Left hindlimb (tissue), 1 donor: ENCODE data around the gene KCND2.
"Not testable (repeated sequence)": the region's sequence is repeated elsewhere in the genome, so short reads cannot be mapped to it uniquely, and the experiment has no call there.

Experiments
- DNase-seq: peaks from one replicate; pipeline ENCODE4 v3.0.0-alpha.2; 2018

The KCND2 gene

DNA sequence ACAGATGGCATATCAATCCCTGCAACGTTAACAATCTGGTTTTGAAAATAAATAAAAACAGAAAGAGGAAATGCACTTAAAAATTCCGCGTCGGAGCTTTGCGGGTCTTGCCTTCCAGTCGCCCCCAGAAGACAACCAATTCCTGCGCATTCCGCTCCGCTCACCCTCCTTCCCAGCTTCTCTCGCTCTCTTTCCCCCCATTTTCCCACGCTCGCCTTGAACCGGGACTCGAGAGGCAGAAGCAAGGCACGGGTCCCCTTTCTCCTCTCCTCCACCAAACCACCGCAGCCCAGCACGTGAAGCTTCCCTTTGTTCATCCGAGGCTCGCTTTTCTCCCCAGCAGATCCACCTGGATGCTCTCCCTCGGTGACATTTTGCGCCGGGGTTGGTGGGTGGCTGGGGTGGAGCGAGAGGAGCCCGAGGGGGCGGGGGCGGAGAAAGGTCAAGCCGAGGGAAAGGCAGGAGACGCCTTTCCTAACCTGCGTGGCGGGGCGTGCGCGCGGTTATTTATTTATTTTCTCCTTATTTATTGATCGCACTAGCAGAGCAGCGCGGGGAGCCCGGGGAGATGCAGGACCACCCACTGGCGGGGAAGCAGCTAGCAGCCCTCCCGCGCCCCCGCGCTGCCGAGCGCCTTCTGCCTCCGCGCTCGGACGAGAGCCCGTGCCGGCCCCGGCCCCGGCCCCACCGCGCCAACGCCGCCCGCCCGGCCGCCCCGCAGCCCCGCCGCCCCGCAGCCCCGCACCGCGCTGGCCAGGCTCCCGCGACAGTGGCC, at the start of gene KCND2:
KCND2 (plus strand) TSS at position 475 of the 775 bp plus-strand sequence.
- peak; percentile 41 for DNase-seq

DNA sequence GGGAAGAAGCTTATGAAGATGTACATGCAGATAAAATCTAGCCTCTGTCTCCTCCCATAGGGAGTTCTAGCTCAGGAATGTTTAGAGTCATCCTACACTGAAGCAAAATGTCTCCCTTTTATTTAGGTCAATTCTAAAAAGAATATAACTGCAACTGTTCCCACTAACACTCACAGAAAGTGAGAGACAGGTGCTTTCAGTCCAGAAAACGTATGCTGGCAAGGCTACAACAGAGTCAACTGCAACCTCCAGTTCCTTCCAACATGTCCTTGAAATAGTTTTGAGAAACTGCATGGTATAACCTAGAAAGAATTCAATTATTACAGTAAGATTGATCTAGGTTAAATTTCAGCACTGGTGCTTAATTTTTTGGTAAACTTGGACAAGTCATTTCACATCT, 46.8 kb upstream of the KCND2 start:
- no peak for DNase-seq

DNA sequence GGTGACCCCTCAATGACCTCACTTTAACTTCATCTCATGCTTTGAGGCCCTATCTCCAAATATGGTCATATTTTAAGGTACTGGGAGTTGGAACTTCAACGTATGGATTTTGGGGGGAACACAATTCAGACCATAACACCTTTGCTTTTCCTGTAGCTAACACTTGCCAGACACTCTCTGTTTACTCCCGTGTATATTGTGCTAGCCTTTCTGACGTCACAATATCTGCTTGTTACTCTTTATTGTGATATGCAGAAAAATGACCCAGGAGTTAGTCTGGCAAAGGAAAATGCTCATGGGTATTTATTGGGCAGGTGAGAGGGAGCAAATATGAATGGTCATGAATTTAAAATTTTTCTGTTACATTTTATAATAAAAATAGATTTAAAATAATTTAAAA, 45.7 kb upstream of the KCND2 start:
- no peak for DNase-seq

DNA sequence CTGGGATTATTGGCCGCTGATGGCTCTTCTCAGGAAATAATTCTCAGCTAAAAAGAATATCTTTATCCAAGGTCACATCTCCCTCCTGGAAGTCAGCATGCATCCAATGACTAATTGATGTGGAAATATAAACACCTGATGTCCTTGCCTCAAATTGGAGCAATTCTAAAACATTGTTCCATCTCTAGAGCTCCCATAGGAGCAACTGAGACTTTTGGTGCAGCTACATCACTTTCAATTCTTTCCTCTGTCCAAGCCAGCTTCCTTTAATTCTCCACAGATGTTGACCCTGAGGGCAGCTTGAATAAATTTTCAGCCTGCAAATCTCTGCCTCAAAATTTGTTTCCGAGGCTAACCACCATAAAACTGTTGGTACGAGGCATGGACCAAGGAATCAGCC, 43.9 kb upstream of the KCND2 start:
- DNase-seq: no peak

DNA sequence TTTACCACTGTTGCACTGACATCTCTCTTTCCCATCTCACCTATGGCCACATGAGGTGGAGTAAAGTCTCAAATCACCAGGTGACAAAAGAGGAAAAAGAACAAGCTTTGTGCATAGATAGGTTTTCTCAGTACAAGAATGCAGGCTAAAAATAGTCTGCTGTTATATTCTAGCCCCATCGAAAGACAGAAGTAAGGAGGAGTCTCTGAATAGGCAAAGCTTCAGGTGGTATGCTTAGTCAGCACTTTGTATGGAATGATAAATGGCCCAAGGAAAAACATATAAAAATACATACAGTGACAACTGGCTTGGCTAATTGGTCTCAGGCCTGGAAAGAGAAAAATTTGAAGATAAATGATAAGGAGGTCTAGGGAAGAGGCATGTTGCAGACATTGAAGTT, 39.6 kb upstream of the KCND2 start:
- no peak for DNase-seq

DNA sequence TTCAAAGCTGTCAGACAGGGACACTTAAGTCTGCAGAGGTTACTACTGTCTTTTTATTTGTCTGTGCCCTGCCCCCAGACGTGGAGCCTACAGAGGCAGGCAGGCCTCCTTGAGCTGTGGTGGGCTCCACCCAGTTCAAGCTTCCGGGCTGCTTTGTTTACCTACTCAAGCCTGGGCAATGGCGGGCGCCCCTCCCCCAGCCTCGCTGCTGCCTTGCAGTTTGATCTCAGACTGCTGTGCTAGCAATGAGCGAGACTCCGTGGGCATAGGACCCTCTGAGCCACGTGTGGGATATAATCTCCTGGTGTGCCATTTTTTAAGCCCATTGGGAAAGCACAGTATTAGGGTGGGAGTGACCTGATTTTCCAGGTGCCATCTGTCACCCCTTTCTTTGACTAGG, 32.6 kb upstream of the KCND2 start:
- not testable (repeated sequence) for DNase-seq

DNA sequence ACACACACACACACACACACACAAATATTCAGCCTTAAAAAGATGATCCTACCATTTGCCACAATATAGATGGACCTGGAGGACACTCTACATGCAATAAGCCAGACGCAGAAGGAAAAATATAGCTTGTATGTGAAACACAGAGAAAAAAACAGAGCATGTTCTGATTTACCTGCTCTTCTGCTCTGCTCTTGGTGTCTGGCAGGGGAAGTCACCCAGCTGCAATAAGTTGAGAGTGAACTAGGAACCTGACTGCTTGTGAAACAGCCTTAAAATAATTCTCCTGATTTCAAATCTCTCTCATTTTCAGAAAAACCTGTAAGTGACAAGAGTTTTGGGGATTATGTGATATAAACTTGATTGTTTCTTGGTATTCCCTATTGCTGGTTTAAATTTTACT, 31.0 kb upstream of the KCND2 start:
- no peak for DNase-seq

DNA sequence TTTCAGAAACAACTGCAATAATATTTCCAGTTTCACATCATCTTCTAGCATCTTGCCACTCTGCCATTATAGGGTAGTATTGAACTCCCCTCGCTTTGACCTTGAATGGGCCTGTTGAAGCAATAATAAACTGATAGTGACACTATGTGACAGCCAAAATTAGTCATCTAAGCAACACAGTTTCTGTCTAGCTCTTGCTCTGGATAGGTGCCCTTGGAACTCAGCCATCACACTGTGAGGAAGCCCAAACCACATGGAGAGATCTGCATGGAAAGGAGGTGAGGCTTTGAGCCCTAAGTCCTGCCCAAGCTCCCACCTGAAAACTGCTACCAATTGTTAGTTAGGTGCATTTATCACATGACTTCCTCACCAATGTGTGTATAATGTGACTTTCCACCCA, 18.1 kb upstream of the KCND2 start:
- no peak for DNase-seq

DNA sequence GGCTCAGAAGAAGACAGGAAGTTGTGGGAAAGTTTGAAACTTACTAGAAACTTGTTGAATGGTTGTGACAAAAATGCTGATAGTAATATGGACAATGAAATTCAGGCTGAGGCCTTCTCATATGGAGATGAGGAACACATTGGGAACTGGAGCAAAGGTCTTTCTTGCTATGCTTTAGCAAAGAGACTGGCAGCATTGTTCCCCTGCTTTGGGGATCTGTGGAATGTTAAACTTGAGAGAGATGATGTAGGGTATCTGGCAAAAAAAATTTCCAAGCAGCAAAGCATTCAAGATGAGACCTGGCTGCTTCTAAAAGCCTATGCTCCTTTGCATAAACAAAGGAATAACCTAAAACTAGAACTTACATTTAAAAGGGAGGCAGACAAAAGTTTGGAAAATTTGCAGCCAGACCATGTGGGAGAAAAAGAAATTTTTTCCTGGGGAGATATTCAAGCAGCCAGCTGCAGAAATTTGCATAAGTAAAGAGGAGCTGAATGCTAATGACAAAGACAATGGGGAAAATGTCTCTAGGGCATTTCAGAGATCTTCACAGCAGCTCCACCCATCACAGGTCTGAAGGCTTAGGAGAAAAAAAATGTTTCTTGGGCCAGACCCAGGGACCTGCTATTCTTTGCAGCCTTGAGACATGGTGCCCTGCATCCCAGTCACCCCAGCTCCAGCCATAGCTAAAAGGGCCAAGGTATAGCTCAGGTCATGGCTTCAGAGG, 16.5 kb upstream of the KCND2 start:
- DNase-seq: no peak

DNA sequence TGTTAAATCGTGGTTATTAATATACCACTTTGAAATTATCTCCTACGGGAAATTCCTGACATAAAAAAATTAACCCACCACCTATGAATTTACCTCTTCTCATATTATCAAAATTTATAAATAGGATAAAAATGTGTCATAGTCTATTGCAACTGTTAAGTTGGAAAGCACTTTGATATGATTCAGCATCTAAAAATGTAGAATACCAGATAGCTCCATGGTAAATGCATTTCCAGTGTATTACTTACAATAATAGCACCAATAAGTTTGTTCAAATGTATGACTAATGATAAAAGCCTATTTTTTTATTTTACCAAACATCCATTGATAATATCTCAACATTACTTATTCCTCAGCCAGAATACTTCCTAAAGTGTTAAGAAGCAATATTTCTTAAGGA, 13.6 kb upstream of the KCND2 start:
- DNase-seq: no peak

DNA sequence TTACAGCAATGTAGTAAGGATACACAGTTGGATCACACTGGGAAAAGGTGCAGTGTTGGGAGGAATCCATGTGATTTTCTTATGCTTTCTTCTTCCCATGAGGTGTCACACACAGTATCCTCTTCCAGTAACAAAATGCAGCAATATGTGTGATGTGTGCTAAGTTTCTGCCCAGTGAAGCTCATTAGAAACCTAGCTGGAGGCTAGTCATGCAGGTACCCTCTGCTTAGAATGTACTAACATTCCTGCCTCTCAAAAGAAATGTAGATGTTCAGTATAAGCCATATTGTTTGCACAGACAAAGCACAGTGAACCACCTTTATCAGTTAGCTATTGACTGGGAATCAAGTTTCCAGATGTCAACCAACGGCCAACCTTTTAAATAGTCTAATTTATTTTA, 12.9 kb upstream of the KCND2 start:
- DNase-seq: no peak

DNA sequence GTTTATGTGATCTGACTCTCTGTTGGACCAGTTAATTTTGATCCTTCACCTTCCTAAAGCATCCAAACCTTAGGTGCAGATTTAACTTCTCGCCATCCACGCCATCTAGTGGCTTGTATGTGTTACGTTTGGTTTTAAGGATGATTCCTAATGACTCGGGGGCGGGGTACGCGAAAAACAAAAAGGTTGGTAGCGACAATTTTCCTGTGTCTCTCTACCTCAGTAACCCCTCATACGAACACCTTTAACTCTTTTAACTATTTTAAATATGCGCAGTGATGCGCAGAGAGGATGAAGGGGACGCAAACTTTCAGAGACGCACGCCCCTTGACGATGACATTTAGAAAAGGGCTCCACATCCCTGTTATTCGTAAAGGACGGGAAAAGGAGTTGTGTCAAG, 714 bp upstream of the KCND2 start:
- peak; percentile 42 for DNase-seq

DNA sequence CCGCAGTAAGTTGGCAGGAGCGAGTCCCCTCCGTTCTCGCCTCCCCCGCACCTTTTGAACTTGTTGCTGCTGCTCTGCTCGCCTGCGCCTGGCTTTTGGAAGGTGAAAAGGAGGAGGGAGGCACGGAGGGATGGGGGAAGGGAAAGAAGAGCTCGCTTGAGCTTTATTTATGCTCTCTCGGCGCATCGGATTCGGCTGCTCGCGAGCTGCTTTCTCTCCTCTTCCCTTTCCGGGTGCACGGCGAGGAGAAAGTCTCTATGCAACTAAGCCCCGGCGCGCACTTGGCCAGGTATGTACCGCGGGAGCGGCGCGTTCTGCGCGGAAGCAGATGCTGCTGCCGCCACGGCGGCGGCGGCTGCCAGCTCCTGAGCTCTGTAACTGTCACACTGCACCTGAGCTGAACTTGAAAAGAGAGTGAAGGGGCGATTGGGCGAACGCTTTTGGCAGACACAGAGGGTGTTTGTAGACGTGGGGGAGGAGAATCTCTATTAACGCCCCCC, 551 bp downstream of the KCND2 start:
- peak; percentile 37 for DNase-seq

DNA sequence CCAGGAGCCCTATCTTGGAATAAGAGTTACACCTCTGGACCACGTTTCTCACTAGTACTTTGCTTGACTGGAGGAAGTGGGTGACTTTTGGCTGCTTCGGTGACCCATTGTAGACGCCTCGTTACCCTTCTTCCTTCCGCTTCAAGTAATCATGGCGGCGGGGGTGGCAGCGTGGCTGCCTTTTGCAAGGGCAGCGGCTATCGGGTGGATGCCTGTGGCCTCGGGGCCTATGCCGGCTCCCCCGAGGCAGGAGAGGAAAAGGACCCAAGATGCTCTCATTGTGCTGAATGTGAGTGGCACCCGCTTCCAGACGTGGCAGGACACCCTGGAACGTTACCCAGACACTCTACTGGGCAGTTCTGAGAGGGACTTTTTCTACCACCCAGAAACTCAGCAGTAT, 1.5 kb downstream of the KCND2 start:
- peak; percentile 24 for DNase-seq

DNA sequence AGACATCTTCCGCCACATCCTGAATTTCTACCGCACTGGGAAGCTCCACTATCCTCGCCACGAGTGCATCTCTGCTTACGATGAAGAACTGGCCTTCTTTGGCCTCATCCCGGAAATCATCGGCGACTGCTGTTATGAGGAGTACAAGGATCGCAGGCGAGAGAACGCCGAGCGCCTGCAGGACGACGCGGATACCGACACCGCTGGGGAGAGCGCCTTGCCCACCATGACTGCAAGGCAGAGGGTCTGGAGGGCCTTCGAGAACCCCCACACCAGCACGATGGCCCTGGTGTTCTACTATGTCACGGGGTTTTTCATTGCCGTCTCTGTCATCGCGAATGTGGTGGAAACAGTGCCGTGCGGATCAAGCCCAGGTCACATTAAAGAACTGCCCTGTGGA, 1.9 kb downstream of the KCND2 start:
- DNase-seq: no peak

DNA sequence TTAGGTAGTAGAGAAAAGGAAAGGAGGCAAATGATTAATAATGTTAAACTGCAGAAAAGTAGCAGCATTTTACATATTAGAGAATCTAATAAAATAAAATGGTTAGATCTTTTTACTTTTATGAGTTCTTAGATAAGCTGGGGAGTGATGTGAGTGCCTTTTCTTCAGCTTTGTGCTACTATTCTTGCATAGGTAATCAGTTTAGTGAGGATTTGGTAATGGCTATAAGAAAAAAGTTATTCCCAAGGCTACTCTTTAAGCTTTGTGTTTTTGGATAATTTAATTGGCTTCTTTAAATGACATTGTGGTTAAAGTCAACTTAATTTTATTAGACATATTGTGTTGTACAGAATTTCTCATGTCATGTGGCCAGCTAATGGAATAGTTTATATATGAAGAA, 3.7 kb downstream of the KCND2 start:
- DNase-seq: no peak

DNA sequence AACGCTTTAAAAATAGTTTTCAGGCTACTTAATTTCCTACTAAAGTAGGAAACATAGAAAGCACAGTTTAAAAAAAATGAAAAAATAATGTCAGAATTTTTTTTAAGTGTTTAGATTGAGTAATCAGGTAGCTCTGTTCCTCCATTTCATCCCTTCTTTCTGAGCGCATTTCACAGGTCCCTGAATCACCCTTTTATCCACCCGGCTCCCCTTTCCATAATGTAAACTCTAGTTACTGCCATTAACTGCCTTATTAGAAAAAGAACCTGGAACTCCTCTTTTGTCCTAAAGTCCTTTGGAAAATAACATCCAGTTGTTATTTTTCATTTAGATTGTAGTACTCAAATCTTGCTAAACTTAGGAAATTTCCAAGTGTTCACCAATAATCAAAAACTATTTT, 5.8 kb downstream of the KCND2 start:
- DNase-seq: no peak

DNA sequence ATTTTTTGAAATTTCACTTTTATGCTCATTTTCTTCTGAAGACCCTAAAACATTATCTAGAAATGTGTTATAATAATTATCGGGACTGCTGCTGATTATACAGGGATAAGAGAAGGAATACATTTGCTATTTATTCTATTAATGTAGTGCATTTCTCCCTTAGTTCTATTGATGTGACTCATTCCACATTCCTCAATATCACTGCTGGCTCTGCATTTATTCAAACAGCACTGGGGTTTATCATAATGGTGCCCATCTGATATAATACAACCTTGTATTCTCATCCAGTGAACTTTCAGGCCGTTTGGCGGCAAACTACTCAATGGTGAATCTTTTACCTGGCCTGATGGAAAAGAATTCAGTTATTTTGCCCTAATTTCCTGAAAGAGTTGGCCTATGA, 7.8 kb downstream of the KCND2 start:
- DNase-seq: no peak

DNA sequence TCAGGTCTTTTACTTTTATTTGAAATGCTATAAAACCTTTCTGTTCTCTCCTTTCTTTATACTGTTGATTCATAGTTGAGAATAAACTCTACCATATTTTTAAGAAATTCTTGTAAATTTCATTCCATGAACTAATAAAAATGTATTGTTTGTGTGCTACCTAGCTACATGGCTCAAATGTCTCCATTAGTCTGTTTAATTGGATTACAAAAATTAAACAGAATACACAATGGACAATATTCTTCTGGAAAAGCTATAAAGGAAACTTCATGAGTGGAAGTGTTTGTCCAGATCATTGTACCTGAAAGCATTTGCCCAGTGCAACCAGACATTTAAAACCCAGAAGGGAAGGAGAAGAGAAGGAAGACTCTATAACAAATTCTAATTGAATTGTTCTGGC, 20.1 kb downstream of the KCND2 start:
- no peak for DNase-seq

DNA sequence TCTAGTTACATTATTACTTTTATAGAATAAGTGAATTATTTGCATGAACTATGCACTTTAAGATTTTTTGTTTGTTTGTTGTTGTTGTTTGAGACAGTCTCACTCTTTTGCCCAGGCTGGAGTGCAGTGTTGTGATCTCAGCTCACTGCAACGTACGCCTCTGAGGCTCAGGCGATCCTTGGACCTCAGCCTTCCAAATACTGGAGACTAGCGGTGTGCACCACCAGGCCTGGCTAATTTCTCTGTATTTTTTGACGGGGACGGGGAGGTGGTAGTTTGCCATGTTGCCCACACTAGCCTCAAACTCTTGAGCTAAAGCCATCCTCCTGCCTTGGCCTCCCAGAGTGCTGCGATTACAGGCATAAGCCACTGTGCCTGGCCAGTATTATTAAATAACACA, 29.2 kb downstream of the KCND2 start:
- DNase-seq: no peak

DNA sequence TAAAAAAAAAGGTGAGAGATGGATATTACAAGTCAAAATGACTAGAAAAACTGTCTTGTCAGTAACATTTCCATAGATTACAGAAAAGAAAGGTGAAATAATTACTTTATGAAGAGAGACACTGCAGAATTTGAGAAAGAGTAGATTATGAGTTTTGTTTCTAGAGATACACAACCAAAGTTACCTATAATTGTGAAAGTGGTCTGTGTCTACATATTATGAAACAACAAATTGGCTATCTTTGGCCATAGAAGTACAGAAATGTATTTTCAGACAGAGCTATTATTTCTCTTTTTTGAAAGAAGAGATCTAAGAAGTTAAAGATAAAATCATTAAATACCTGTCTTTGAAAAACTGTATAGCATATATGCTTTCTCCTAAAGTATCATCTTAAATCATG, 30.1 kb downstream of the KCND2 start:
- DNase-seq: no peak

DNA sequence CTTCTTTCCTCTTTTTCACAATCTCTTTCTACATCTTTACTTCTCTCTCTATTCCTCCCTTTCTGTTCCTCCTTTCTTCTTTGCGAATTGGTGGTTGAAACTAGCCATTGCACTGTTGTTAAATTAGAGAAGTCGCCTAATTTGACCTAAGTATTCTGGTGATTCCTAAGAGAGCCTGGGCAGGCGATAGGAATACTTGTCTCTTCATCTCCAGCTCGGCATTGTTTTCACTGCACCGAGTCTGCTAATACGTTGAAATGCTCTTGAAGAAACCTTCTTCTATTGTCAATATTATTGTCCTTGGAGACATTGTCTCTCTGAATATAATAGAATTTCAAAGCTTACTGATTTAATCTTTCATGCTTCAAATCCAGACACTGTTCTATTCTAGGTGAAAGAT, 31.7 kb downstream of the KCND2 start:
- no peak for DNase-seq

DNA sequence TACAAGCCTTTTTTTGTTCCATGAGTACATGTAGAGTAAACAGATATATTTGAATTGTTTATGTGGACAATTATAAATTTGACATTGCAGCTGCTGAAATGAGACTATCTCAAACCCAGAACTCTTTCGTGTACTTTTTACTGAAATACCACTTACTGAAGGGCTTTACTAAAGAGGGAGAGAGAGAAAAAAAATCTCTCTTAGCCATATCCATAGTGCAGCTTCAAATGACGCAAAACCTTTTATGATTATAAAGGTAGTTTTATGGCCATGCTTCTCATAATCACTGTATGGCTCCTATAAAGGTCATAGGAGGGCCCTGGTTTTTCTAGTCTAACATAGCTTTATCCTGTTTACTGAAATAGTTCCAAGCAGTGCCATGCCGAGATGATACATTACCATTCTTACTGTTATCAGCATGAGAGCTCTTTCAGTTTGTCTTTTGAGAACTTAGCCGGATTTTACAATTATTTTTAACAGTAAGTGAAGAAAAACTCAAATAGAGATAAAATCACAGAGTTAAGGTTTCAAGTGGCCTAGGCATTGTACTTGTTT, 35.1 kb downstream of the KCND2 start:
- no peak for DNase-seq
